Type B pancreatic cell (in vitro differentiated cells): Measurements from ENCODE around the gene USP15. TPM values are rescaled to one million over a fixed set of nuclear protein-coding genes. Genes with fewer than 3 reads are reported as not detected.

Experiments used
- DNase-seq: peaks from one replicate; pipeline ENCODE4 v3.0.0; 2021; ENCODE audit warnings: mixed read lengths; ENCODE audit not compliant: unreplicated experiment; ENCODE audit errors: extremely low spot score
- H3K27ac Mint-ChIP-seq: 2 replicates; pipeline ENCODE4 v1.8.0; 2021; ENCODE audit warnings: mild to moderate bottlenecking, mixed read lengths
- H3K27me3 Mint-ChIP-seq: 2 replicates; pipeline ENCODE4 v1.8.0; 2021; ENCODE audit warnings: mixed read lengths
- H3K36me3 Mint-ChIP-seq: 2 replicates; pipeline ENCODE4 v1.8.0; 2021; ENCODE audit warnings: mixed read lengths
- H3K4me1 Mint-ChIP-seq: one replicate; pipeline ENCODE4 v1.8.0; 2021; ENCODE audit warnings: mixed read lengths; ENCODE audit not compliant: unreplicated experiment
- H3K4me3 Mint-ChIP-seq: 2 replicates; pipeline ENCODE4 v1.8.0; 2021; ENCODE audit warnings: mild to moderate bottlenecking, mixed read lengths
- H3K9me3 Mint-ChIP-seq: 2 replicates; pipeline ENCODE4 v1.8.0; 2021; ENCODE audit warnings: mixed read lengths
- total RNA-seq: library from RNA; stranded (reverse); gene quantifications from 2 replicates; pipeline ENCODE4 v1.2.1, GENCODE V29; 2021; ENCODE audit warnings: low replicate concordance
- TF ChIP-seq, protein P1 (sequence below): fragments of 200-600 bp; sonication (generic); conservative IDR thresholded peaks from 2 replicates; pipeline ENCODE4 v1.5.0; 2021; ENCODE audit warnings: antibody characterized with exemption, mild to moderate bottlenecking

The USP15 gene
- total RNA-seq, 1 donor from 2014 or later: 47.5 TPM

GRCh38 chr12:62370189-62370588 is 110.0 kb downstream of the USP15 start:
- Mint-ChIP-seq H3K4me1 (no peaks in the 10 kb centered on the region), H3K4me3 (no peak overlapping the region), H3K27me3 (no peaks in the 10 kb centered on the region), H3K9me3 (no peaks in the 10 kb centered on the region), H3K36me3 (peaks cover 25% of the 10 kb centered on the region), H3K27ac (no peak overlapping the region)
- TF ChIP-seq, protein P1, sequence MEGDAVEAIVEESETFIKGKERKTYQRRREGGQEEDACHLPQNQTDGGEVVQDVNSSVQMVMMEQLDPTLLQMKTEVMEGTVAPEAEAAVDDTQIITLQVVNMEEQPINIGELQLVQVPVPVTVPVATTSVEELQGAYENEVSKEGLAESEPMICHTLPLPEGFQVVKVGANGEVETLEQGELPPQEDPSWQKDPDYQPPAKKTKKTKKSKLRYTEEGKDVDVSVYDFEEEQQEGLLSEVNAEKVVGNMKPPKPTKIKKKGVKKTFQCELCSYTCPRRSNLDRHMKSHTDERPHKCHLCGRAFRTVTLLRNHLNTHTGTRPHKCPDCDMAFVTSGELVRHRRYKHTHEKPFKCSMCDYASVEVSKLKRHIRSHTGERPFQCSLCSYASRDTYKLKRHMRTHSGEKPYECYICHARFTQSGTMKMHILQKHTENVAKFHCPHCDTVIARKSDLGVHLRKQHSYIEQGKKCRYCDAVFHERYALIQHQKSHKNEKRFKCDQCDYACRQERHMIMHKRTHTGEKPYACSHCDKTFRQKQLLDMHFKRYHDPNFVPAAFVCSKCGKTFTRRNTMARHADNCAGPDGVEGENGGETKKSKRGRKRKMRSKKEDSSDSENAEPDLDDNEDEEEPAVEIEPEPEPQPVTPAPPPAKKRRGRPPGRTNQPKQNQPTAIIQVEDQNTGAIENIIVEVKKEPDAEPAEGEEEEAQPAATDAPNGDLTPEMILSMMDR: no peak
- DNase-seq: no peak

DNA sequence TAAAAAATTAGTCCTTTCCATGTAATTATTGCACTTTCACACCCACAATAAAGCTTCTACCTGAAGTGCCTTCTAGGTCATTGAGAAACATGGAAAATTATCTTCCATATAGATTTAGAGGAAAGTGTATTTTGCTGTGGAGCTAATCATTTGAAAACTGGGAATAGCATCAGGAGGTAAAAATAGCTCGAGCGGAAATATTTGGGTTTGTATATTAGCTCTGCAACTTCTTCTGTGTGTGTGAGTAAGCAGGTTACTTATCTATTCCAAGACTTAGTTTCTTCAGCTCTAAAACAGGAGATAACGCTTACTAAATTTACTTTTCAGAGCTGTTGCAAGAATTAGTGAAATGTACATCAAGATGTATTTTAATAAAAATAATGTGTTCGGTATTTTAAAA is 111.5 kb downstream of the USP15 start:
- DNase-seq: no peak
- TF ChIP-seq, protein P1: no peak
- no peak overlapping the region for H3K27ac Mint-ChIP-seq

DNA sequence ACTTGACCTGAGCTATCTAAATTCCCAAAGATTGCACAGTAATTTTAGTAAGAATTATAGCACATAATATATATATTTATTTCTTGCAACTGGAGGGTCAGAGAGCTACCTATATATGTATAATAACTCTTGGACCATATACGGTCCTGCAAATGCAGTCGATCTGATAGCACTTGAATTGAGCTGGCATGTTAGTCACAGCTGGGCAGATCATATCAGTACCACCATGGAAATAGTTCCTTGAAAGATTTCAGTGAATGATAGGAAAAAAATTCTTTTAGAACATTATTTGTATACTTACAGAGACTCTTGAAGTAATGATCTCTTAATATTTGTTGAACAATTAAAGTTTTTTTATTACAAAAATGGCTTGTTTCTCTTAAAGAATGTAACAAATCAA is 111.9 kb downstream of the USP15 start:
- H3K36me3 Mint-ChIP-seq: peaks cover 17% of the 10 kb centered on the region
- TF ChIP-seq, protein P1: no peak
- no peak overlapping the region for H3K4me3 Mint-ChIP-seq
- no peaks in the 10 kb centered on the region for H3K9me3 Mint-ChIP-seq
- no peaks in the 10 kb centered on the region for H3K4me1 Mint-ChIP-seq
- DNase-seq: no peak
- H3K27me3 Mint-ChIP-seq: no peaks in the 10 kb centered on the region
- no peak overlapping the region for H3K27ac Mint-ChIP-seq

More for the DNA sequence above, 111.5 kb downstream of the USP15 start:
- no peaks in the 10 kb centered on the region for H3K9me3 Mint-ChIP-seq
- peaks cover 17% of the 10 kb centered on the region for H3K36me3 Mint-ChIP-seq
- no peaks in the 10 kb centered on the region for H3K27me3 Mint-ChIP-seq
- H3K4me3 Mint-ChIP-seq: no peak overlapping the region
- H3K4me1 Mint-ChIP-seq: no peaks in the 10 kb centered on the region

DNA sequence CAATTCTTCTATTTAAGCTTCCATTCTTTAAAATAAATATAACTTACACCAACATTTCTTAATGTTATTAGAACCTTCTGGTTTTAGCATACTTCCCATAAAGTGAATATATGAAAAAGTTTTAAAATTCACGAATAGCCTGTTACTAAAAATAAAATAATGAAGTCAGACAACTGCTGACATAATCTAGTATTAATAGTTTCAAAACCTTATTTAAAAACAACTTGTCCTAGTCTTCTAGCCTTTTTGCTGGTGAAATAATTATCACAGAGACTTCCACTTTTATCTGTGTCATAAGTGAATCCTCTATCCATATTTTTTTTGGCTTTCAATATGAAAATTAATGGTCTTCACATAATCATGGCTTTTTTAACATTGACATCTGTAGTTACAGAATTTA is 112.6 kb downstream of the USP15 start:
- no peak for DNase-seq
- H3K36me3 Mint-ChIP-seq: peaks cover 13% of the 10 kb centered on the region
- TF ChIP-seq, protein P1: no peak
- H3K4me1 Mint-ChIP-seq: no peaks in the 10 kb centered on the region
- no peaks in the 10 kb centered on the region for H3K9me3 Mint-ChIP-seq
- H3K27ac Mint-ChIP-seq: no peak overlapping the region
- H3K27me3 Mint-ChIP-seq: no peaks in the 10 kb centered on the region
- H3K4me3 Mint-ChIP-seq: no peak overlapping the region

DNA sequence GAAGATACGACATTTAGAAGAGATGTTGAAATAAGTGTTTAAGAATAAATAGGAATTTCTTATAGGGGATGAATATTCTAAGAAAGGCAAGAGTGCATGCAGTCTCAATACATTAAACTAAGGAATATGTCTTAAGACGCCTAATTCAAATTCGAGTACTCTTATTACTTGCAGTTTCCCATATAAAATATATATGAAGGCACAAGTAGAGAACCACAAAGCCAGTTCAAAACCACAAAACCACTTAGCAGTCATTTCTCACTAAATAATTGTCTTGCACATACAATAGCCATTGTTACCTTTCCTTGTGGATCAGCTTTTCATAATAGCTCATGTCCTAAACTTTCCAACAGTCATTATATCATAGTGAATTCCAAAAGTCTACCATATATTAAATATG is 115.4 kb downstream of the USP15 start:
- Mint-ChIP-seq H3K27ac (no peak overlapping the region), H3K4me1 (no peaks in the 10 kb centered on the region), H3K4me3 (no peak overlapping the region), H3K9me3 (no peaks in the 10 kb centered on the region), H3K27me3 (no peaks in the 10 kb centered on the region), H3K36me3 (peaks cover 4% of the 10 kb centered on the region)
- TF ChIP-seq, protein P1: no peak
- DNase-seq: no peak
